B cell (primary cell): ENCODE measurements around the gene FKBP11. TPM values are rescaled to one million over a fixed set of nuclear protein-coding genes. Genes with fewer than 3 reads are reported as not detected.

Experiments used
- ATAC-seq: fragments of 200-7000 bp; cut with Tn5 transposase; one replicate; pipeline ENCODE4 v1.10.0; 2021; ENCODE audit warnings: low read depth, mild to moderate bottlenecking, moderate number of reproducible peaks, moderate library complexity
- CTCF ChIA-PET: fragments of 350-600 bp; sonication (Branson Sonifier 250); formaldehyde crosslinking; loops from one replicate; lab custom pipeline; 2021; ENCODE audit warnings: antibody characterized with exemption, inconsistent platforms; lab: Charles Lee
- POLR2A ChIA-PET: fragments of 350-600 bp; sonication (Branson Sonifier 250); formaldehyde crosslinking; loops from one replicate; lab custom pipeline; 2021; ENCODE audit warnings: antibody characterized with exemption; lab: Charles Lee
- DNase-seq: peaks from one replicate; pipeline ENCODE4 v3.0.0; 2013
- H2AFZ ChIP-seq: 2 replicates; pipeline ENCODE4 v1.6.1; 2012; ENCODE audit warnings: mild to moderate bottlenecking, low read depth, low read length; ENCODE audit not compliant: insufficient read depth, poor library complexity, severe bottlenecking
- H3K27ac ChIP-seq, 2 donors: 1 replicate in 1 of 2; 2 replicates in 1 of 2; pipeline ENCODE4 v1.5.1; 2012 to 2013; ENCODE audit warnings: low read length in 2 of 2, mild to moderate bottlenecking in 2 of 2, moderate library complexity in 1 of 2
- H3K27me3 ChIP-seq, 4 experiments: fragments of 200-600 bp in 1 of 4; sonication (generic) in 1 of 4; replicated peaks in 1 of 4; 1 replicate in 2 of 4; 2 replicates in 2 of 4; pipeline versions ENCODE4 v1.6.1 to v1.7.0; 2013 to 2016; ENCODE audit warnings: low read length in 3 of 4, mild to moderate bottlenecking in 2 of 4, mixed read lengths in 1 of 4, moderate library complexity in 1 of 4; ENCODE audit not compliant: insufficient read depth in 4 of 4, control insufficient read depth in 3 of 4; ENCODE audit errors: control extremely low read depth in 1 of 4
- H3K36me3 ChIP-seq, 2 experiments: replicated peaks in 1 of 2; 1 replicate in 1 of 2; 2 replicates in 1 of 2; pipeline versions ENCODE4 v1.6.1 to v1.7.1; 2013; ENCODE audit warnings: low read length in 1 of 2; ENCODE audit not compliant: insufficient read depth in 2 of 2, control insufficient read depth in 1 of 2; ENCODE audit errors: control extremely low read depth in 1 of 2, extremely low read depth in 1 of 2
- H3K4me1 ChIP-seq, 2 donors: fragments of 200-600 bp in 1 of 2; sonication (generic) in 1 of 2; 1 replicate in 1 of 2; 2 replicates in 1 of 2; pipeline versions ENCODE4 v1.5.1 to v1.6.1; 2013 to 2017; ENCODE audit warnings: low read length in 2 of 2; ENCODE audit not compliant: control insufficient read depth in 2 of 2, insufficient read depth in 2 of 2
- H3K4me2 ChIP-seq: replicated peaks from 2 replicates; pipeline ENCODE3; 2012; ENCODE audit warnings: mild to moderate bottlenecking, low read depth, low read length; ENCODE audit not compliant: poor library complexity, severe bottlenecking
- H3K4me3 ChIP-seq, 5 experiments: fragments of 200-600 bp in 1 of 5; sonication (generic) in 1 of 5; 1 replicate in 3 of 5; 2 replicates in 2 of 5; pipeline versions ENCODE4 v1.5.1 to v1.7.0; 2011 to 2016; ENCODE audit warnings: low read length in 4 of 5, mild to moderate bottlenecking in 4 of 5, low read depth in 2 of 5, control low read depth in 1 of 5, moderate library complexity in 1 of 5; ENCODE audit not compliant: insufficient read depth in 1 of 5; ENCODE audit errors: control extremely low read depth in 1 of 5, extremely low read depth in 1 of 5
- H3K79me2 ChIP-seq: fragments of 200-600 bp; sonication (generic); one replicate; pipeline ENCODE4 v1.6.0; 2016; ENCODE audit warnings: low read length; ENCODE audit not compliant: control insufficient read depth, insufficient read depth
- H3K9ac ChIP-seq: fragments of 200-600 bp; sonication (generic); 2 replicates; pipeline ENCODE4 v1.6.1; 2017; ENCODE audit warnings: mild to moderate bottlenecking, low read length, moderate library complexity
- H3K9me3 ChIP-seq, 3 donors: one replicate each; pipeline versions ENCODE4 v1.6.1 to v1.7.1; 2013; ENCODE audit warnings: low read length in 2 of 3; ENCODE audit not compliant: control insufficient read depth in 2 of 3, insufficient read depth in 1 of 3; ENCODE audit errors: control extremely low read depth in 1 of 3
- H4K20me1 ChIP-seq: 2 replicates; pipeline ENCODE4 v1.6.0; 2012; ENCODE audit warnings: mild to moderate bottlenecking, low read length; ENCODE audit not compliant: insufficient read depth, control insufficient read depth, poor library complexity, severe bottlenecking
- H3K27ac Mint-ChIP-seq: one replicate; pipeline ENCODE4 v1.8.0; 2021; ENCODE audit warnings: mixed read lengths
- H3K27me3 Mint-ChIP-seq: one replicate; pipeline ENCODE4 v1.8.0; 2021; ENCODE audit warnings: mixed read lengths
- H3K4me1 Mint-ChIP-seq: one replicate; pipeline ENCODE4 v1.8.0; 2021; ENCODE audit warnings: mixed read lengths
- H3K4me3 Mint-ChIP-seq: one replicate; pipeline ENCODE4 v1.8.0; 2021; ENCODE audit warnings: mixed read lengths
- H3K9me3 Mint-ChIP-seq: one replicate; pipeline ENCODE4 v1.8.0; 2022; ENCODE audit warnings: mixed read lengths; ENCODE audit not compliant: insufficient read depth
- CTCF ChIP-seq: fragments of 200-600 bp; IDR thresholded peaks from one replicate; pipeline ENCODE4 v1.8.0; 2022; ENCODE audit warnings: antibody characterized with exemption, mild to moderate bottlenecking
- EZH2 ChIP-seq: IDR thresholded peaks from 2 replicates; pipeline ENCODE4 v1.6.1; 2012; ENCODE audit warnings: borderline replicate concordance, low read depth, mild to moderate bottlenecking, moderate library complexity, low read length; ENCODE audit not compliant: insufficient read depth, poor library complexity, severe bottlenecking
- WGBS: methylation state at CpG from one replicate; pipeline ENCODE4 v1.1.5; 2013; ENCODE audit warnings: missing lambda C conversion rate; ENCODE audit not compliant: insufficient coverage; 5-methylcytosine and 5-hydroxymethylcytosine counted together
- intact Hi-C: fragments of 100-400 bp; cut with micrococcal nuclease; formaldehyde crosslinking; loops from one replicate; pipeline ENCODE4 v1.10.0; 2022
- polyA plus RNA-seq: library from polyadenylated mRNA; depleted of rRNA; stranded (reverse); fragments of >200 nt; gene quantifications from 2 replicates; pipeline ENCODE4 v1.2.3, GENCODE V29; 2012
- total RNA-seq, 2 donors: library from RNA; stranded (reverse); fragments of 120-200 nt in 1 of 2; gene quantifications; 1 replicate in 1 of 2; 2 replicates in 1 of 2; pipeline versions ENCODE4 v1.2.3 to v1.2.4, GENCODE V29; 2013 to 2022

FKBP11 gene
- total and polyA plus RNA-seq, 2 donors (not counting 1 experiment from before 2014, with no cell fraction given), result 26.7 to 52.5 TPM

GRCh38 chr12:48882972-48883304 is 42.4 kb downstream of the FKBP11 start:
- Histone ChIP-seq H3K27ac (no peak overlapping the region), H3K4me1 (no peaks in the 10 kb centered on the region), H2AFZ (no peak overlapping the region), H3K9me3 (no peaks in the 10 kb centered on the region), H3K79me2 (no peaks in the 10 kb centered on the region), H3K4me2 (no peak overlapping the region), H3K4me3 (no peak overlapping the region), H4K20me1 (no peaks in the 10 kb centered on the region), H3K9ac (no peak overlapping the region), H3K27me3 (peaks cover 0 to 33% (median 18%) of the 10 kb centered on the region in 4 experiments), H3K36me3 (no peaks in the 10 kb centered on the region)
- peaks cover 34% of the 10 kb centered on the region for H3K27me3 Mint-ChIP-seq
- no peak for DNase-seq
- 100% methylated on average over 1 of the region's 3 CpGs for WGBS
- TF ChIP-seq CTCF, result no peak
- TF ChIP-seq EZH2, result no peak
- ChIA-PET CTCF (interaction anchor here (4.4 kb wide), 1 partner anchor 30 kb away, joined by 28 read pairs; the partner anchor contains the start of gene DDX23), POLR2A (no interaction called here)
- no peaks in the 10 kb centered on the region for H3K9me3 Mint-ChIP-seq
- ATAC-seq, result no peak
- no peak overlapping the region for H3K4me3 Mint-ChIP-seq
- intact Hi-C loops, result no loop called here
- peaks cover 3% of the 10 kb centered on the region for H3K4me1 Mint-ChIP-seq
- H3K27ac Mint-ChIP-seq, result no peak overlapping the region

- Histone ChIP-seq H3K9me3 (no peaks in the 10 kb centered on the region), H3K4me2 (no peak overlapping the region), H3K36me3 (no peaks in the 10 kb centered on the region), H2AFZ (no peak overlapping the region), H3K27me3 (peaks cover 0 to 33% (median 18%) of the 10 kb centered on the region in 4 experiments), H3K27ac (no peak overlapping the region), H3K4me1 (no peaks in the 10 kb centered on the region), H4K20me1 (no peaks in the 10 kb centered on the region), H3K79me2 (no peaks in the 10 kb centered on the region), H3K9ac (no peak overlapping the region), H3K4me3 (no peak overlapping the region)
- ChIA-PET POLR2A (interaction anchor here (0.7 kb wide), 1 partner anchor 793 kb away, joined by 4 read pairs; no protein-coding TSS in a partner anchor), CTCF (interaction anchor here (4.4 kb wide), 1 partner anchor 29 kb away, joined by 28 read pairs; the partner anchor contains the start of gene DDX23)
- Mint-ChIP-seq H3K4me1 (peaks cover 3% of the 10 kb centered on the region), H3K27me3 (peaks cover 34% of the 10 kb centered on the region), H3K9me3 (no peaks in the 10 kb centered on the region), H3K4me3 (no peak overlapping the region), H3K27ac (no peak overlapping the region)
- intact Hi-C loops, result no loop called here
- DNase-seq (no peak), ATAC-seq (no peak)
- WGBS, result 19% methylated on average over 7 of the region's 10 CpGs
- TF ChIP-seq EZH2 (no peak), CTCF (no peak)
These were observed 43.0 kb downstream of the FKBP11 start for GRCh38 chr12:48882315-48882687.
